Stimulated activated naive CD8-positive, alpha-beta T cell treated with anti-CD3 and anti-CD28 coated beads, Interleukin-15, Interleukin-2, amounts not matched to agents 100 ng/mL and 50 ng/mL, for 24 hours (primary cell): ENCODE results near the gene DRC3.
"Not testable (repeated sequence)": the region's sequence is repeated elsewhere in the genome, so short reads cannot be mapped to it uniquely, and the experiment has no call there.

ENCODE experiments used
- H3K27ac Mint-ChIP-seq: one replicate; pipeline ENCODE4 v1.8.0; 2021; ENCODE audit warnings: mild to moderate bottlenecking, mixed read lengths
- H3K27me3 Mint-ChIP-seq: one replicate; pipeline ENCODE4 v1.8.0; 2021; ENCODE audit warnings: mixed read lengths
- H3K36me3 Mint-ChIP-seq: one replicate; pipeline ENCODE4 v1.8.0; 2021; ENCODE audit warnings: low read depth, mixed read lengths
- H3K4me1 Mint-ChIP-seq: one replicate; pipeline ENCODE4 v1.8.0; 2021; ENCODE audit warnings: low read depth, mixed read lengths
- H3K4me3 Mint-ChIP-seq: one replicate; pipeline ENCODE4 v1.8.0; 2021; ENCODE audit warnings: mild to moderate bottlenecking, mixed read lengths
- H3K9me3 Mint-ChIP-seq: one replicate; pipeline ENCODE4 v1.8.0; 2021; ENCODE audit warnings: mixed read lengths

The DRC3 gene

DNA sequence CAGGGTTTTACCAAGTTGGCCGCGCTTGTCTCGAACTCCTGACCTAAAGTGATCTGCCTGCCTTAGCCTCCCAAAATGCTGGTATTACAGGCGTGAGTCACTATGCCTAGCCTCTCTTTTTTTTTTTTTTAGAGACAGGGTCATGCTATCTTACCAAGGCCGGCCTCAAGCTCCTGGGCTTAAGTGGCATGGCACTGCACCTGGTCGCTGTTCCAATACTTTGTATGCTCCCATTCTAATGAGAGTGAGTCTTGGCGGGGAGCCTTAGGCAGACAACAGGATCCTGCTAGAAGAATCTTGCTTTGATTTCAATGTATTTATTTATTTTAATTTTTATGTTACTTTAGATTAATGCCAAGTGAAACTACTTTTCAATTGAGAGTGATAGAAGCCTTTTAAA lies 22.3 kb upstream of the DRC3 start:
- no peaks in the 10 kb centered on the region for H3K9me3 Mint-ChIP-seq
- H3K36me3 Mint-ChIP-seq = peaks cover 6% of the 10 kb centered on the region
- no peaks in the 10 kb centered on the region for H3K27me3 Mint-ChIP-seq
- H3K27ac Mint-ChIP-seq = no peak overlapping the region
- peaks cover 35% of the 10 kb centered on the region for H3K4me1 Mint-ChIP-seq
- H3K4me3 Mint-ChIP-seq = no peak overlapping the region

DNA sequence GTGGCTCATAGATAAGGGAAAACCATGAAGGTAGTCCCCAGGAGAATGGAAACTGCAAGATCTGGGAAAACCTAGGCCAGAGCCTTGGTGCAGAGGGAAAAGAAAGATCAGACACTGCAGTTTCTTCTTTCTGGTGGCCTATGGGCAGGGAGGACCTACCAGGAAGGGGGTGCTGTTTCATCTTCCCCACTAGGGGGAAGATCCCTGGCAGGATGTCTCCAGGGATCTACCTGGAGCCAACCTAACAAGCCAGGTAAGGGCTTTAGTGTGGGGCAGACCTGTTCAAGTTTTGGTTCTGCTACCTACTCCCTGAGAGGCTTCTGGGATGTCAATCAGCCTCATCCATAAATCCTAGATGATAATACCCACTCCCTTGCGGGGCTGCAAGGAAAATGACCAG lies 21.9 kb upstream of the DRC3 start:
- Mint-ChIP-seq H3K9me3 (peaks cover under 1% of the 10 kb centered on the region), H3K27me3 (no peaks in the 10 kb centered on the region), H3K4me3 (no peak overlapping the region), H3K27ac (no peak overlapping the region), H3K4me1 (peaks cover 38% of the 10 kb centered on the region), H3K36me3 (peaks cover 10% of the 10 kb centered on the region)

DNA sequence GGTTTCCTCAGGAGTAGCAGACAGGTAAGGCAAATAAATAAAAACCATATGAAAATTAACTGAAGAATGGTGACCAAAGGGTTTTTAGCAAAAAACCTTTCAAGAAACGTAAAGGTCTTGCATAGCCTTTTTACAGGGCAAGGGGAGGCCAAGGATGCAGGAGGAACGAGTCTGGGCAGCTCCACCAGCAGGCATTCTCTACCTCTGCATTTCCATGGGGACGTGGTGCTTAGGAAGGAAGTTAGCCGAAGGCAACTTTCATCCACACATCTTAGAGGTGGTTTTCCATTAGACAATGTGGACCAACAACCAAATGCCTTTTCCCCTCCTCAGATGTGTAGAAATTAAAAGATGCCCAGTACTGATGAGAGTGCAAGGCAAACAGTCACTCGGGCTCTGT lies 21.1 kb upstream of the DRC3 start:
- H3K36me3 Mint-ChIP-seq = peaks cover 14% of the 10 kb centered on the region
- peaks cover 4% of the 10 kb centered on the region for H3K9me3 Mint-ChIP-seq
- peaks cover 43% of the 10 kb centered on the region for H3K4me1 Mint-ChIP-seq
- H3K27me3 Mint-ChIP-seq = no peaks in the 10 kb centered on the region
- H3K4me3 Mint-ChIP-seq = no peak overlapping the region
- H3K27ac Mint-ChIP-seq = no peak overlapping the region

DNA sequence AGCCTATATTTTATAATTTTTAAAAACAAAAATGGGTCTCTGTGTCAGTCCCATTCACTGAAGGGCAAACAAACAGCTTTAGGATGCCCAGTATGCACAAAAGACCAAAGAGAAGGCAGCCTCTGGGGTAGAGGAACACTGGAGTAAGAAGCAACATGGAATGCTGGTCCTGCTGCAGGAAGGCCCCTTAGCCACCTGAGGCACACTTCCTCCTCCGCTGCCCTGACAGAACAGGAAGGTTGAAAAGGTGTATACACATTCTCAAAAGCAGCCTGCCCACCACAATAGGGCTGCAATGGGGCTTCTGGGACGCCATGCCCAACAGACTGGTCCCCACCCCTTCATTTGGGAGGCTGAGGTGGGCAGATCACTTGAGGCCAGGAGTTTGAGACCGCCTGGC lies 20.0 kb upstream of the DRC3 start:
- Mint-ChIP-seq H3K27ac (no peak overlapping the region), H3K9me3 (peaks cover 4% of the 10 kb centered on the region), H3K4me1 (peaks cover 46% of the 10 kb centered on the region)

GRCh38 chr17:17954079-17954478 lies 18.6 kb upstream of the DRC3 start:
- Mint-ChIP-seq H3K27me3 (no peaks in the 10 kb centered on the region), H3K9me3 (peaks cover 4% of the 10 kb centered on the region), H3K36me3 (peaks cover 14% of the 10 kb centered on the region), H3K4me1 (peaks cover 50% of the 10 kb centered on the region), H3K27ac (no peak overlapping the region), H3K4me3 (no peak overlapping the region)

More for the DNA sequence above, 20.0 kb upstream of the DRC3 start:
- peaks cover 14% of the 10 kb centered on the region for H3K36me3 Mint-ChIP-seq
- H3K27me3 Mint-ChIP-seq = no peaks in the 10 kb centered on the region
- H3K4me3 Mint-ChIP-seq = no peak overlapping the region

DNA sequence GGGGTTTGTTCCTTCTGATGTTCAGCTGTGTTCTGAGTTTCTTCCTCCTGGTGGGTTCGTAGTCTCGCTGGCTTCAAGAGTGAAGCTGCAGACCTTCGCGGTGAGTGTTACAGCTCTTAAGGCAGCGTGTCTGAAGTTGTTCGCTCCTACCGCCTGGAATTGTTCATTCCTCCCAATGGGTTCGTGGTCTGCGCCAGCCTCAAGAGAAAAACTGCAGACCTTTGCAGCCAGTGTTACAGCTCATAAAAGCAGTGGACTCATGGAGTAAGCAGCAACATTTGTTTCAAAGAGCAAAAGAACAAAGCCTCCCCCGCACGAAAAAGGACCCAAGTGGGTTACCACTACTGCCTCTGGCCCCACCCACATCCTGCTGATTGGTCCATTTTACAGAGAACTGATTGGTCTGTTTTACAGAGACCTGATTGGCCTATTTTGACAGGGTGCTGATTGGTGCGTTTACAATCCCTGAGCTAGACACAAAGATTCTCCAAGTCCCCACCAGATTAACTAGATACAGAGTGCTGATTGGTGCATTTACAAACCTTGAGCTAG lies 16.8 kb upstream of the DRC3 start:
- not testable (repeated sequence) for H3K9me3 Mint-ChIP-seq, H3K27me3 Mint-ChIP-seq
- H3K27ac Mint-ChIP-seq = peak overlapping the region; percentile 42
- H3K4me3 Mint-ChIP-seq = peak overlapping the region; percentile 21
- peaks cover 14% of the 10 kb centered on the region for H3K36me3 Mint-ChIP-seq
- peaks cover 63% of the 10 kb centered on the region for H3K4me1 Mint-ChIP-seq

- Mint-ChIP-seq H3K27ac (peak overlapping the region; percentile 95), H3K9me3 (peaks cover 4% of the 10 kb centered on the region), H3K4me1 (peaks cover 61% of the 10 kb centered on the region), H3K4me3 (no peak overlapping the region), H3K36me3 (peaks cover 14% of the 10 kb centered on the region), H3K27me3 (no peaks in the 10 kb centered on the region)
Measured at GRCh38 chr17:17957584-17957916, 15.1 kb upstream of the DRC3 start.

- Mint-ChIP-seq H3K4me3 (peak overlapping the region; percentile 81), H3K27me3 (no peaks in the 10 kb centered on the region), H3K4me1 (peaks cover 62% of the 10 kb centered on the region), H3K27ac (peak overlapping the region; percentile 95), H3K36me3 (peaks cover 14% of the 10 kb centered on the region), H3K9me3 (peaks cover 4% of the 10 kb centered on the region)
Measured at GRCh38 chr17:17958982-17959381, 13.7 kb upstream of the DRC3 start.

DNA sequence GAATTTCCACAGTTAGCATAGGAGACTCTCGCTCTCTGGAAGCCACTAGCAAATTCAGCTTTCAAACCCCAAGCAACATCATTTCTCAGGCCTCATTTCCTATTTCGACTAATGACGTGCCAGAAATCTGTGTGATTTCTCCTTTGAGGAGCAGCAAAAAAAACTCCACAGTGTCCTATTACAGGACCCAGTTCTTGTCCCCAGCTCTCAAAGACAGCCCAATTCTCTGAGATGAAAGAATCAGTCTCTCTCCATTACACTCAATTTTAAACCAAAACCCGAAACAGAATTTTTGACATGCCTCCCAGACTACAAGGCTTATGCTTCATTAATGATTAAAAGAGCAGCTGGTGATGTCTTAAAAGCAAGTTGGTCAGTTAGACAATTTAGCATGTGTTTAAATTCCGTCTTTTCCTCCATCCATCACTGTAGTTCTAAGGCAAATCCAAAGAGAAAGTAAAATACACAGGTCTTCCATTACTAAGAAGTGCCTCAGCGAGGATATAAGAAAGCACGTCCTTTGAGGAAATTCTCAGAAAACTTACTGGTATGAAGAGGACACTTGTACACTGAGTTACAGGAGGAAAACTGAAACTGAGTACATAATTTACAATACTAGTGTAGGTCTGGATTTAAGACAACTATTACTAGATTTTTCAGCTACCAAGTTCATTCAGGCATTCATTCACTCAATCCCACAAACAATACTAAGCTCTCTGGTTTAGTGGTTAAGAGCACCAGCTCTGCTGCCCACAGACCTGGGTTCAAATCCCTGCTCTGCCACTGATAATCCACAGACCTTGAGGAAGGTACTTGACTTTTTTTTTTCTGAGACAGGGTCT lies 12.9 kb upstream of the DRC3 start:
- peaks cover 61% of the 10 kb centered on the region for H3K4me1 Mint-ChIP-seq
- peaks cover 4% of the 10 kb centered on the region for H3K9me3 Mint-ChIP-seq
- peaks cover 14% of the 10 kb centered on the region for H3K36me3 Mint-ChIP-seq
- H3K27ac Mint-ChIP-seq = peak overlapping the region; percentile 95
- no peaks in the 10 kb centered on the region for H3K27me3 Mint-ChIP-seq
- H3K4me3 Mint-ChIP-seq = peak overlapping the region; percentile 81

DNA sequence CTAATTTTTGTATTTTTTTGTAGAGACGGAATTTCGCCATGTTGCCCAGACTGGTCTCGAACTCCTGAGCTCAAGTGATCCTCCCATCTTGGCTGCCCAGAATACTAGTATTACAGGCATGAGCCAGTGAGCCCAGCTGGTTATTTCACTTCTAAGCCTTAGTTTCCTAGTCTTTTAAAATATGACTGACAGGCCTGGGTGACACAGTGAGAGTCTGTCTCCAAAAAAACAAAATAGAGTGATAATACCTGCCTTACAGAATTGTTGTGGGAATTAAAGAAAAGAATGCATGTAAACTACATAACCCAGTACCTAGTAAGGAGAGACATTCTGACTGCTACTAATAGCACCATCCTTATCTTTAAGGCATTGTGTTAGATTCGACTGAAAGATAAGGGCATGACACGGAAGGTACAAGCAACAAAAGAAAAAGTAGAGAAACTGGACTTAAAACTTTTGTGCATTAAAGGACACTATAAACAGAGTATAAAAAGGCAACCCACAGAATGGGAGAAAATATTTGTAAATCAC lies 12.1 kb upstream of the DRC3 start:
- Mint-ChIP-seq H3K4me3 (peak overlapping the region; percentile 81), H3K9me3 (peaks cover 4% of the 10 kb centered on the region), H3K36me3 (peaks cover 6% of the 10 kb centered on the region), H3K27me3 (no peaks in the 10 kb centered on the region), H3K27ac (peak overlapping the region; percentile 95), H3K4me1 (peaks cover 61% of the 10 kb centered on the region)

DNA sequence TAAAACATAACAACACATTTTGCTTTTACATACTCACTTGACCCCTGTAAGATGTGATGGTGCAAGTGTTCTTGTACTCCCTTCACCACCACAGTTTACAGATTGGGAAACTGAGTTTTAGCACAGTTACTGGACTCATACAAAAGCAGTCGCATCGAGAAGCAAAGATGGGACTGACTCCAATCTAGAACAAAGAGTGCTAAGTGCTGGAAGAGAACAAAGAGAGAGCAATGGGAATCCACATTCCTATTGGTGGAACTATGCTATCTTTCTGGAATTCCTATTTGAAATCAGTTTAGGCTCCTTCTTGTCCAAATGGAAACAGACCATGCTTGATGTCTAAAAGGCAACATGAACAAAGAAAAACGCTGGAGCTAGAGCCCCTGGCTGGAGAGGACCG lies 9.6 kb upstream of the DRC3 start:
- Mint-ChIP-seq H3K4me3 (no peak overlapping the region), H3K9me3 (no peaks in the 10 kb centered on the region), H3K36me3 (no peaks in the 10 kb centered on the region), H3K4me1 (peaks cover 68% of the 10 kb centered on the region), H3K27ac (no peak overlapping the region), H3K27me3 (no peaks in the 10 kb centered on the region)

DNA sequence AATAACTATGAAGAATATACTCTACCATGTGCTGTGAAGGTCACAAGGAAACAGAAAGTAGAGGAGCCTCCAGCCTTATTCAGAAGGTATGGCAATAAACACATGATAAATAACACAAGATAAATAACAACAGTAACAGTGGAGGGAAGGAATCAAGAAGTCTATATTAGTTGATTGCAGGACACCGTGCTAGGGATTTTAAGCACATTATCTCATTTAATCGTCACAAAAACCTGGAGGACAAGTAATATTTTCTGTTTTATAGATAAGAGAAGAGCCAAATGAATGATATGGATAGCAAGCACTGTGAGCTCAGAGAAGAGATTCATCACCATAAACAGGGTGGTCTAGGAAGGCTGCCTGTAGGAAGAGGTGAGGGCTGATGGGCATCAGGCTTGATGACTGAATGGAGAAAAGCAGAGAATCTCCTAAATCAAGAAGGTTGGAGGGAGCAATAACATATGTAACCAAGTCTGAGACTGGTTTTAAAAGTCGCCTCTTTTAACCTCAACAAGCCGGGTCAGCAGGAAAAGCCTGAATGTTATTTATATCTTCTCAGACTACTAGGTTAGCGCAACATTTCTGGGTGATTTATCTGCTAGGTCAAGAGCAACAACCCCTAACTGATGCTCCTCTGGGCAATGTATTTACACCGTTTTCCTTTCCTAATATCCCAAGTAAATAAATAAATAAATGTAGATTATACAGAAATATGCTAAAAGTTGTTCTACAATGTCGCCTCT lies 8.8 kb upstream of the DRC3 start:
- H3K27ac Mint-ChIP-seq = no peak overlapping the region
- no peaks in the 10 kb centered on the region for H3K36me3 Mint-ChIP-seq
- H3K9me3 Mint-ChIP-seq = no peaks in the 10 kb centered on the region
- peaks cover 63% of the 10 kb centered on the region for H3K4me1 Mint-ChIP-seq
- no peaks in the 10 kb centered on the region for H3K27me3 Mint-ChIP-seq
- H3K4me3 Mint-ChIP-seq = no peak overlapping the region

DNA sequence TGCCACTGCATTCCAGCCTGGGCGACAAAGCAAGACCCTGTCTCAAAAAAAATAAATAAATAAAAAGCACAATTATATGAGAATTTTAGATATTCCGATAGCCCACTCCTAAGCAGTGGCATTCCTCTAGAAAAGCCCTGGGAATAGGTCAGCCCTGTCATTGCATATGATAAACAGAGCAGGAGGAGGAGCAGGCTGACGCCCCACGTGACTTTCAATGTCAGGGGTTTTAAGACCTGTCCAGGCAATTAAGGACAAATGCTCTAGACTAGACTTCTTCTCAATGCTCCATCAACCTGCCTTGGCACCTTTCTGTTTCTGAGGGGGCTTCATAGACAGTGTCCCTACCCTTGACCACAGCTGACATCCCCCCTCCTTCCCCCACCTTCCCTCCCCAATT lies 8.0 kb upstream of the DRC3 start:
- Mint-ChIP-seq H3K4me3 (no peak overlapping the region), H3K27me3 (no peaks in the 10 kb centered on the region), H3K9me3 (no peaks in the 10 kb centered on the region), H3K27ac (no peak overlapping the region), H3K36me3 (no peaks in the 10 kb centered on the region), H3K4me1 (peaks cover 60% of the 10 kb centered on the region)

GRCh38 chr17:17965152-17965721 lies 7.4 kb upstream of the DRC3 start:
- Mint-ChIP-seq H3K36me3 (no peaks in the 10 kb centered on the region), H3K27me3 (no peaks in the 10 kb centered on the region), H3K4me3 (no peak overlapping the region), H3K4me1 (peaks cover 56% of the 10 kb centered on the region), H3K27ac (no peak overlapping the region), H3K9me3 (no peaks in the 10 kb centered on the region)

- Mint-ChIP-seq H3K4me3 (no peak overlapping the region), H3K4me1 (peaks cover 59% of the 10 kb centered on the region), H3K27me3 (no peaks in the 10 kb centered on the region), H3K36me3 (no peaks in the 10 kb centered on the region), H3K9me3 (no peaks in the 10 kb centered on the region), H3K27ac (peak overlapping the region; percentile 29)
Measured at GRCh38 chr17:17966399-17966798, 6.3 kb upstream of the DRC3 start.
